HL-60/S4 (cell line): ENCODE results near the gene MCCD1.

Experiments used
- in situ Hi-C: fragments of 300-500 bp; cut with MboI; formaldehyde crosslinking; loops from 2 replicates; pipeline ENCODE4 v1.14.3; 2022; ENCODE audit warnings: low sequenced_read_pairs

MCCD1 gene

GRCh38 chr6:31510007-31510406 is 18.8 kb upstream of the MCCD1 start:
- in situ Hi-C loops, result no loop called here

- in situ Hi-C loops, result no loop called here
Measured at GRCh38 chr6:31513456-31514165, 15.2 kb upstream of the MCCD1 start.

GRCh38 chr6:31521835-31522234 is 6.9 kb upstream of the MCCD1 start:
- in situ Hi-C loops, result no loop called here

- in situ Hi-C loops, result no loop called here
Measured at GRCh38 chr6:31525553-31525931, 3.2 kb upstream of the MCCD1 start.

GRCh38 chr6:31525932-31526591 is 2.7 kb upstream of the MCCD1 start:
- in situ Hi-C loops, result no loop called here

GRCh38 chr6:31528307-31528777 is 420 bp upstream of the MCCD1 start:
- in situ Hi-C loops, result no loop called here

GRCh38 chr6:31529329-31530150 is 778 bp downstream of the MCCD1 start:
- in situ Hi-C loops, result no loop called here

- in situ Hi-C loops, result no loop called here
Measured at GRCh38 chr6:31530659-31531058, 1.9 kb downstream of the MCCD1 start.

GRCh38 chr6:31531162-31531561 is 2.4 kb downstream of the MCCD1 start:
- in situ Hi-C loops, result no loop called here

- in situ Hi-C loops, result no loop called here
Measured at GRCh38 chr6:31531771-31532643, 3.2 kb downstream of the MCCD1 start.

- in situ Hi-C loops, result no loop called here
Measured at GRCh38 chr6:31532644-31533454, 4.1 kb downstream of the MCCD1 start.

- in situ Hi-C loops, result no loop called here
Measured at GRCh38 chr6:31533455-31533841, 4.7 kb downstream of the MCCD1 start.

GRCh38 chr6:31534011-31534410 is 5.2 kb downstream of the MCCD1 start:
- in situ Hi-C loops, result no loop called here

- in situ Hi-C loops, result no loop called here
Measured at GRCh38 chr6:31534521-31535040, 5.8 kb downstream of the MCCD1 start.

GRCh38 chr6:31535538-31536324 is 7.0 kb downstream of the MCCD1 start:
- in situ Hi-C loops, result no loop called here

- in situ Hi-C loops, result no loop called here
Measured at GRCh38 chr6:31538805-31539400, 10.1 kb downstream of the MCCD1 start.

GRCh38 chr6:31540640-31541039 is 11.9 kb downstream of the MCCD1 start:
- in situ Hi-C loops, result no loop called here

- in situ Hi-C loops, result no loop called here
Measured at GRCh38 chr6:31541059-31541657, 12.4 kb downstream of the MCCD1 start.
